Measurements from ENCODE around the gene TC2N.
"Not testable (repeated sequence)": the region's sequence is repeated elsewhere in the genome, so short reads cannot be mapped to it uniquely, and the experiment has no call there.

Gene TC2N

GRCh38 chr14:91827746-91828145, 39.6 kb downstream of the TC2N start:
- TF ChIP-seq, protein P1, sequence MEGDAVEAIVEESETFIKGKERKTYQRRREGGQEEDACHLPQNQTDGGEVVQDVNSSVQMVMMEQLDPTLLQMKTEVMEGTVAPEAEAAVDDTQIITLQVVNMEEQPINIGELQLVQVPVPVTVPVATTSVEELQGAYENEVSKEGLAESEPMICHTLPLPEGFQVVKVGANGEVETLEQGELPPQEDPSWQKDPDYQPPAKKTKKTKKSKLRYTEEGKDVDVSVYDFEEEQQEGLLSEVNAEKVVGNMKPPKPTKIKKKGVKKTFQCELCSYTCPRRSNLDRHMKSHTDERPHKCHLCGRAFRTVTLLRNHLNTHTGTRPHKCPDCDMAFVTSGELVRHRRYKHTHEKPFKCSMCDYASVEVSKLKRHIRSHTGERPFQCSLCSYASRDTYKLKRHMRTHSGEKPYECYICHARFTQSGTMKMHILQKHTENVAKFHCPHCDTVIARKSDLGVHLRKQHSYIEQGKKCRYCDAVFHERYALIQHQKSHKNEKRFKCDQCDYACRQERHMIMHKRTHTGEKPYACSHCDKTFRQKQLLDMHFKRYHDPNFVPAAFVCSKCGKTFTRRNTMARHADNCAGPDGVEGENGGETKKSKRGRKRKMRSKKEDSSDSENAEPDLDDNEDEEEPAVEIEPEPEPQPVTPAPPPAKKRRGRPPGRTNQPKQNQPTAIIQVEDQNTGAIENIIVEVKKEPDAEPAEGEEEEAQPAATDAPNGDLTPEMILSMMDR (conservative IDR thresholded peaks at IDR 0.05): no peak
- no peak for TF ChIP-seq ZFX (IDR thresholded peaks at IDR 0.05)
- H3K27ac ChIP-seq: no peak overlapping the region

GRCh38 chr14:91817566-91818325, 49.6 kb downstream of the TC2N start:
- H3K27ac ChIP-seq: no peak overlapping the region
- TF ChIP-seq, protein P1 (conservative IDR thresholded peaks at IDR 0.05): no peak
- TF ChIP-seq ZFX (IDR thresholded peaks at IDR 0.05): no peak

DNA sequence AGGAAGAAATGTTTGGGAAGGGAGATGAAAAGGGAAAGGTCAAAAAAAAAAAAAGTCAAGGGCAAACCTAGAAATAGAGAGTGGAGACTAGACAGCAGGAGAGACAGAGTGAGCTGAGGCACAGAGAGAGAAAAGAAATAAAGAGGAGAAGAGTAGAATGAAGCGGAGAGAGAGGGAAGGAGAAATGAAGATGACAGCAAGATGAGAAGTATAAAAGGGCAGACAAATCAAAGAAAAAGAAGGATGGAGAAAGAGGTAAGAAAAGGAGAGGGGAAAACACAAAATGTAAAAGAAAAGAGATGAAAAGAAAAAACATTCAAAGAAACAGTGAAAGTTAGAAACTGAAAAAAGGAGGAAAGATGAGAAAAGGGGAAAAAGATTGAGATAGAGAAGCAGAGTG, 53.0 kb downstream of the TC2N start:
- no peak overlapping the region for H3K27ac ChIP-seq
- no peak for TF ChIP-seq ZFX (IDR thresholded peaks at IDR 0.05)
- TF ChIP-seq, protein P1 (conservative IDR thresholded peaks at IDR 0.05): no peak

- H3K27ac ChIP-seq: no peak overlapping the region
- TF ChIP-seq, protein P1 (conservative IDR thresholded peaks at IDR 0.05): no peak
- TF ChIP-seq ZFX (IDR thresholded peaks at IDR 0.05): no peak
These were observed 56.6 kb downstream of the TC2N start for GRCh38 chr14:91810699-91811098.

DNA sequence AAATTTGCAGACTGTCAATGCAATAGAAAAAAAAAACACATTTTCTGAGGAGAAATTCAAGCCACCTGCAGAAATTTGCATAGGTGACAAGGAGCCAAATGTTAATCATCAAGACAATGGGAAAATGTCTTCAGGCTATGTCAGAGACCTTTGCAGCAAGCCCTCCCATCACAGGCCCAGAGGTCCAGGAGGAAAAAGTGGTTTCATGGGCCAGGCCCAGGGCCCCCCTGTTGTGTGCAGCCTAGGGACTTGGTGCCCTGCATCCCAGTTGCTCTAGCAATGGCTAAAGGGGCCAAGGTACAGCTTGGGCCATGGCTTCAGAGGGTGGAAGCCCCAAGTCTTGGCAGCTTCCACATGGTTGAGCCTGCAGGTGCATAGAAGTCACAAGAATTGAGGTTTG, 60.6 kb downstream of the TC2N start:
- H3K27ac ChIP-seq: no peak overlapping the region
- no peak for TF ChIP-seq ZFX (IDR thresholded peaks at IDR 0.05)
- TF ChIP-seq, protein P1 (conservative IDR thresholded peaks at IDR 0.05): no peak

- not testable (repeated sequence) for H3K27ac ChIP-seq
These were observed 61.2 kb downstream of the TC2N start for GRCh38 chr14:91806094-91806493.

GRCh38 chr14:91805659-91806058, 61.7 kb downstream of the TC2N start:
- H3K27ac ChIP-seq: no peak overlapping the region
- TF ChIP-seq, protein P1 (conservative IDR thresholded peaks at IDR 0.05): no peak
- no peak for TF ChIP-seq ZFX (IDR thresholded peaks at IDR 0.05)

GRCh38 chr14:91801358-91801757, 66.0 kb downstream of the TC2N start:
- TF ChIP-seq, protein P1 (conservative IDR thresholded peaks at IDR 0.05): no peak
- TF ChIP-seq ZFX (IDR thresholded peaks at IDR 0.05): no peak
- no peak overlapping the region for H3K27ac ChIP-seq

Data from C4-2B (cell line).